HCT116 (cell line): Measurements from ENCODE around the gene SLC46A3. TPM values are rescaled to one million over a fixed set of nuclear protein-coding genes. Genes with fewer than 3 reads are reported as not detected.

Source experiments
- ATAC-seq: fragments of 200-7000 bp; cut with Tn5 transposase; 2 replicates; pipeline ENCODE4 v1.9.1; 2020; ENCODE audit warnings: mild to moderate bottlenecking, moderate library complexity
- BruUV-seq: library from RNA; stranded (reverse); fragments of 400-500 nt; replicated peaks from 2 replicates; lab custom pipeline; 2021; lab: Mats Ljungman, UMichigan
- CTCF ChIA-PET: fragments of 300-600 bp; sonication (Branson Sonifier 250); formaldehyde crosslinking; loops from one replicate; lab custom pipeline; 2021; ENCODE audit warnings: antibody characterized with exemption; lab: Charles Lee
- POLR2A ChIA-PET: fragments of 300-600, 350-600 bp; sonication (Branson Sonifier 250); formaldehyde crosslinking; loops from one replicate; lab custom pipeline; 2021; ENCODE audit warnings: antibody characterized with exemption; lab: Charles Lee
- RAD21 ChIA-PET, 2 experiments: fragments of 300-600 bp; sonication (Branson Sonifier 250); formaldehyde crosslinking; loops; one replicate each; lab custom pipeline; 2023; ENCODE audit warnings: low total read pairs in 2 of 2; ENCODE audit not compliant: uncharacterized antibody in 2 of 2, unreplicated experiment in 2 of 2, low non-redundant PET in 1 of 2; lab: Charles Lee
- DNase-seq: peaks from one replicate; pipeline ENCODE4 v3.0.0-alpha.2; 2010; ENCODE audit warnings: low read depth, low spot score
- H2AFZ ChIP-seq: fragments of 200-600 bp; shearing (Covaris generic), sonication (generic); 2 replicates; pipeline ENCODE4 v1.6.1; 2017; ENCODE audit warnings: low read depth, mixed run types, mixed read lengths, antibody characterized with exemption, low read length; ENCODE audit not compliant: poor library complexity, severe bottlenecking
- H3K27ac ChIP-seq: 2 replicates; pipeline ENCODE4 v1.5.1; 2012; ENCODE audit warnings: low read depth, low read length
- H3K27me3 ChIP-seq: fragments of 200-600 bp; sonication (generic); 2 replicates; pipeline ENCODE4 v1.6.1; 2016; ENCODE audit warnings: mixed run types, low read length, mixed read lengths; ENCODE audit not compliant: insufficient read depth
- H3K36me3 ChIP-seq, 2 experiments: fragments of 200-500 bp in 1 of 2; fragments of 200-600 bp in 1 of 2; sonication (Bioruptor generic) in 1 of 2; sonication (generic) in 1 of 2; 2 replicates each; pipeline versions ENCODE4 v1.5.1 to v1.6.1; 2014 to 2016; ENCODE audit warnings: low read length in 2 of 2, inconsistent platforms in 1 of 2, mixed read lengths in 1 of 2, mixed run types in 1 of 2; ENCODE audit not compliant: insufficient read depth in 2 of 2, control insufficient read depth in 1 of 2
- H3K4me1 ChIP-seq, 2 experiments: fragments of 200-600 bp in 1 of 2; sonication (generic) in 1 of 2; 2 replicates each; pipeline versions ENCODE4 v1.5.1 to v1.6.1; 2012 to 2017; ENCODE audit warnings: low read length in 2 of 2, inconsistent platforms in 1 of 2, mild to moderate bottlenecking in 1 of 2, mixed read lengths in 1 of 2, mixed run types in 1 of 2, moderate library complexity in 1 of 2; ENCODE audit not compliant: insufficient read depth in 2 of 2, control insufficient read depth in 1 of 2
- H3K4me2 ChIP-seq: fragments of 200-600 bp; sonication (generic); 2 replicates; pipeline ENCODE4 v1.6.1; 2017; ENCODE audit warnings: mixed run types, low read length, mixed read lengths
- H3K4me3 ChIP-seq, 2 experiments: fragments of 200-600 bp in 1 of 2; sonication (generic) in 1 of 2; replicated peaks in 1 of 2; 2 replicates each; pipeline ENCODE4 v1.5.1; 2011 to 2016; ENCODE audit warnings: low read length in 2 of 2, control low read depth in 1 of 2, low read depth in 1 of 2, mild to moderate bottlenecking in 1 of 2, mixed read lengths in 1 of 2, mixed run types in 1 of 2
- H3K79me2 ChIP-seq: fragments of 200-600 bp; sonication (generic); 2 replicates; pipeline ENCODE4 v1.6.1; 2017; ENCODE audit warnings: mild to moderate bottlenecking, mixed run types, low read length, moderate library complexity, mixed read lengths; ENCODE audit not compliant: insufficient read depth
- H3K9ac ChIP-seq: fragments of 200-600 bp; sonication (generic); 2 replicates; pipeline ENCODE4 v1.6.1; 2016; ENCODE audit warnings: low read length, mixed read lengths
- H3K9me2 ChIP-seq: fragments of 200-600 bp; sonication (generic), shearing (Covaris generic); 2 replicates; pipeline ENCODE4 v1.6.1; 2017; ENCODE audit warnings: mixed run types, mild to moderate bottlenecking, moderate library complexity; ENCODE audit not compliant: insufficient read depth
- H3K9me3 ChIP-seq, 2 experiments: fragments of 200-500 bp in 1 of 2; fragments of 200-600 bp in 1 of 2; sonication (Bioruptor generic) in 1 of 2; sonication (generic) in 1 of 2; 2 replicates each; pipeline ENCODE4 v1.6.1; 2014 to 2017; ENCODE audit warnings: low read length in 2 of 2, mixed read lengths in 2 of 2, inconsistent platforms in 1 of 2, low read depth in 1 of 2, mild to moderate bottlenecking in 1 of 2, mixed run types in 1 of 2, moderate library complexity in 1 of 2; ENCODE audit not compliant: control insufficient read depth in 1 of 2, insufficient read depth in 1 of 2
- H4K20me1 ChIP-seq: fragments of 200-600 bp; sonication (generic), shearing (Covaris generic); 2 replicates; pipeline ENCODE4 v1.6.1; 2017; ENCODE audit warnings: mixed run types, mild to moderate bottlenecking, moderate library complexity; ENCODE audit not compliant: insufficient read depth
- JUND ChIP-seq: IDR thresholded peaks from 2 replicates; pipeline ENCODE4 v1.6.1; 2012
- POLR2A ChIP-seq: IDR thresholded peaks from 2 replicates; pipeline ENCODE4 v1.7.0; 2011; ENCODE audit warnings: borderline replicate concordance; ENCODE audit not compliant: insufficient read depth, insufficient read length; ENCODE audit errors: extremely low read depth
- POLR2AphosphoS5 ChIP-seq: IDR thresholded peaks from 2 replicates; pipeline ENCODE4 v1.6.1; 2011; ENCODE audit warnings: mild to moderate bottlenecking, low read depth, low read length, moderate library complexity
- SIN3A ChIP-seq: IDR thresholded peaks from 2 replicates; pipeline ENCODE4 v1.6.1; 2012; ENCODE audit warnings: low read depth
- ZFX ChIP-seq: fragments of 450-650 bp; IDR thresholded peaks from 2 replicates; pipeline ENCODE4 v1.6.1; 2017
- ZNF274 ChIP-seq: fragments of 200-500 bp; sonication (Bioruptor generic); IDR thresholded peaks from 2 replicates; pipeline ENCODE4 v1.6.1; 2014; ENCODE audit warnings: mild to moderate bottlenecking, low read depth, low read length, inconsistent platforms
- intact Hi-C: fragments of 100-400 bp; cut with micrococcal nuclease; formaldehyde crosslinking; loops from 2 replicates; pipeline ENCODE4 v1.10.0; 2022
- total RNA-seq: library from RNA; stranded (reverse); gene quantifications from one replicate; pipeline ENCODE4 v1.2.1, GENCODE V29; 2021; ENCODE audit not compliant: unreplicated experiment
- TF ChIP-seq, protein P1 (sequence below): IDR thresholded peaks from 2 replicates; pipeline ENCODE4 v1.6.1; 2012
- TF ChIP-seq, protein P2 (sequence below), 3 experiments: fragments of 200-600 bp in 1 of 3; sonication (generic) in 1 of 3; IDR thresholded peaks in 2 of 3; conservative IDR thresholded peaks in 1 of 3; 2 replicates each; pipeline ENCODE4 v1.5.1; 2012 to 2017; ENCODE audit warnings: low read depth in 2 of 3, low read length in 2 of 3, antibody characterized with exemption in 1 of 3, borderline replicate concordance in 1 of 3, control low read depth in 1 of 3, mild to moderate bottlenecking in 1 of 3, mixed read lengths in 1 of 3, mixed run types in 1 of 3, moderate library complexity in 1 of 3; ENCODE audit not compliant: insufficient read depth in 1 of 3
- TF ChIP-seq, protein P3 (sequence below): IDR thresholded peaks from 2 replicates; pipeline ENCODE4 v1.6.1; 2012; ENCODE audit warnings: low read depth

The SLC46A3 gene
- total RNA-seq, 1 experiment from 2014 or later, result 0.93 TPM

DNA sequence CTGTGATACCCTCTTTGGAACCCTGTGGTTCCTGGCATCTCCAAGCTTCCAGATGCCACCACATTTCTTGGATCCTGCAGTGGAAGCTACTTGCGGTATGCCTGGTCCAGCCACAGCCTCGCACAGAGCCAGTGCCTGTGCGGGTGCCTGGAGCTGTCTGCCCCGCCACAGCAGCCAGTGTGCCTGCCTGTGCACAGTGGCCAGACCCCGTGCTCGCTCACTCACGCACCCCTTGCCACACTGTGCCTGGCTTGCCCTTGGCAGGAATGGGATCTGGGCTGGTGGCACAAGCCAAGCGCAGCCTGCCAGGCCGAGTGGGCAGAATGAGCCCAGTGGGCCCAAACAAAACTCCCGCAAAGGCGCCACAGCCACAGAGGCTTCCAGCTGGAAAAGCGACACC lies 33.7 kb downstream of the SLC46A3 start:
- POLR2A ChIA-PET, result no interaction called here
- TF ChIP-seq, protein P1, sequence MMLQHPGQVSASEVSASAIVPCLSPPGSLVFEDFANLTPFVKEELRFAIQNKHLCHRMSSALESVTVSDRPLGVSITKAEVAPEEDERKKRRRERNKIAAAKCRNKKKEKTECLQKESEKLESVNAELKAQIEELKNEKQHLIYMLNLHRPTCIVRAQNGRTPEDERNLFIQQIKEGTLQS, result no peak
- TF ChIP-seq POLR2AphosphoS5 (no peak), ZFX (no peak)
- no peak for DNase-seq
- no peaks in the 10 kb centered on the region for H4K20me1 ChIP-seq
- intact Hi-C loops, result loop anchor here (10.0 kb wide), 1 partner anchor 680 kb away; no protein-coding TSS in a partner anchor
- no peaks in the 10 kb centered on the region for H3K9me3 ChIP-seq
- no peak overlapping the region for H3K4me3 ChIP-seq
- no peak overlapping the region for H3K4me2 ChIP-seq
- peaks cover 0 to 5% of the 10 kb centered on the region in 2 experiments; a peak in 1 of 4 replicates for H3K4me1 ChIP-seq
- BruUV-seq, result no TSS peak
- no peaks in the 10 kb centered on the region for H3K9me2 ChIP-seq
- H3K27me3 ChIP-seq, result no peaks in the 10 kb centered on the region
- ATAC-seq, result no peak
- no peaks in the 10 kb centered on the region; a peak in 1 of 4 replicates for H3K36me3 ChIP-seq
- H3K9ac ChIP-seq, result no peak overlapping the region
- RAD21 ChIA-PET, result no interaction called here
- H3K27ac ChIP-seq, result no peak overlapping the region
- H2AFZ ChIP-seq, result no peak overlapping the region
- CTCF ChIA-PET, result interaction anchor here (0.9 kb wide), 1 partner anchor 409 kb away, joined by 3 read pairs; no protein-coding TSS in a partner anchor
- no peaks in the 10 kb centered on the region for H3K79me2 ChIP-seq

DNA sequence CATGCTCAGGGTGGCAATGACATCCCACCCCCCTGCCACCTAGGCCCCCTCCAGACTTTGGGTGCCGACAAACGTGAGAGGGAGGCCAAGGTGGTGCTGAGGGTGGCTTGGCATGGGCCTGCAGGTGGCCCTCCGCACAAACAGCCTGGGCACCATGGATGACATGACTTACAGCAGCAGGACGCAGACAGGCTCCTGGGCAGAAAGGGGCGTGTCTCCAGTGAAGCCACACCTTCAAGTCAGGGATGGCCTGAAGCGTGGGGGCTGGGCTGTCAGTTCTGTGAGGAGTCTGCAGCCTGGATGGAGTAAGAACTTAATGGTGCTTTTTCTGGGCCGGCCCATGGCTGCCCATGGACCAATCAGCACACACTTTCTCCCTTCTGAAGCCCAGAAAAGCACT lies 34.5 kb downstream of the SLC46A3 start:
- POLR2A ChIA-PET, result no interaction called here
- RAD21 ChIA-PET, result no interaction called here
- peaks cover 2 to 3% of the 10 kb centered on the region in 2 experiments; a peak in 2 of 4 replicates for H3K36me3 ChIP-seq
- DNase-seq (no peak), ATAC-seq (peak; percentile 84)
- CTCF ChIA-PET, result no interaction called here
- intact Hi-C loops, result loop anchor here (10.0 kb wide), 1 partner anchor 681 kb away; no protein-coding TSS in a partner anchor
- H2AFZ ChIP-seq, result no peak overlapping the region
- no peaks in the 10 kb centered on the region for H4K20me1 ChIP-seq
- no peaks in the 10 kb centered on the region for H3K9me3 ChIP-seq
- no peaks in the 10 kb centered on the region for H3K79me2 ChIP-seq
- no peaks in the 10 kb centered on the region for H3K27me3 ChIP-seq
- no peak overlapping the region for H3K27ac ChIP-seq
- H3K4me3 ChIP-seq, result no peak overlapping the region
- TF ChIP-seq, protein P2, sequence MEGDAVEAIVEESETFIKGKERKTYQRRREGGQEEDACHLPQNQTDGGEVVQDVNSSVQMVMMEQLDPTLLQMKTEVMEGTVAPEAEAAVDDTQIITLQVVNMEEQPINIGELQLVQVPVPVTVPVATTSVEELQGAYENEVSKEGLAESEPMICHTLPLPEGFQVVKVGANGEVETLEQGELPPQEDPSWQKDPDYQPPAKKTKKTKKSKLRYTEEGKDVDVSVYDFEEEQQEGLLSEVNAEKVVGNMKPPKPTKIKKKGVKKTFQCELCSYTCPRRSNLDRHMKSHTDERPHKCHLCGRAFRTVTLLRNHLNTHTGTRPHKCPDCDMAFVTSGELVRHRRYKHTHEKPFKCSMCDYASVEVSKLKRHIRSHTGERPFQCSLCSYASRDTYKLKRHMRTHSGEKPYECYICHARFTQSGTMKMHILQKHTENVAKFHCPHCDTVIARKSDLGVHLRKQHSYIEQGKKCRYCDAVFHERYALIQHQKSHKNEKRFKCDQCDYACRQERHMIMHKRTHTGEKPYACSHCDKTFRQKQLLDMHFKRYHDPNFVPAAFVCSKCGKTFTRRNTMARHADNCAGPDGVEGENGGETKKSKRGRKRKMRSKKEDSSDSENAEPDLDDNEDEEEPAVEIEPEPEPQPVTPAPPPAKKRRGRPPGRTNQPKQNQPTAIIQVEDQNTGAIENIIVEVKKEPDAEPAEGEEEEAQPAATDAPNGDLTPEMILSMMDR (IDR thresholded peaks at IDR 0.05 in 2 of 3, conservative IDR thresholded peaks at IDR 0.05 in 1 of 3; ENCODE audit: borderline replicate concordance in 1 of 3, insufficient read depth in 1 of 3, low read depth in 2 of 3, low read length in 2 of 3), result no peak
- TF ChIP-seq JUND, result no peak
- TF ChIP-seq POLR2AphosphoS5, result no peak
- no peak for TF ChIP-seq SIN3A
- no peak for TF ChIP-seq POLR2A
- TF ChIP-seq ZNF274, result no peak
- TF ChIP-seq, protein P3, sequence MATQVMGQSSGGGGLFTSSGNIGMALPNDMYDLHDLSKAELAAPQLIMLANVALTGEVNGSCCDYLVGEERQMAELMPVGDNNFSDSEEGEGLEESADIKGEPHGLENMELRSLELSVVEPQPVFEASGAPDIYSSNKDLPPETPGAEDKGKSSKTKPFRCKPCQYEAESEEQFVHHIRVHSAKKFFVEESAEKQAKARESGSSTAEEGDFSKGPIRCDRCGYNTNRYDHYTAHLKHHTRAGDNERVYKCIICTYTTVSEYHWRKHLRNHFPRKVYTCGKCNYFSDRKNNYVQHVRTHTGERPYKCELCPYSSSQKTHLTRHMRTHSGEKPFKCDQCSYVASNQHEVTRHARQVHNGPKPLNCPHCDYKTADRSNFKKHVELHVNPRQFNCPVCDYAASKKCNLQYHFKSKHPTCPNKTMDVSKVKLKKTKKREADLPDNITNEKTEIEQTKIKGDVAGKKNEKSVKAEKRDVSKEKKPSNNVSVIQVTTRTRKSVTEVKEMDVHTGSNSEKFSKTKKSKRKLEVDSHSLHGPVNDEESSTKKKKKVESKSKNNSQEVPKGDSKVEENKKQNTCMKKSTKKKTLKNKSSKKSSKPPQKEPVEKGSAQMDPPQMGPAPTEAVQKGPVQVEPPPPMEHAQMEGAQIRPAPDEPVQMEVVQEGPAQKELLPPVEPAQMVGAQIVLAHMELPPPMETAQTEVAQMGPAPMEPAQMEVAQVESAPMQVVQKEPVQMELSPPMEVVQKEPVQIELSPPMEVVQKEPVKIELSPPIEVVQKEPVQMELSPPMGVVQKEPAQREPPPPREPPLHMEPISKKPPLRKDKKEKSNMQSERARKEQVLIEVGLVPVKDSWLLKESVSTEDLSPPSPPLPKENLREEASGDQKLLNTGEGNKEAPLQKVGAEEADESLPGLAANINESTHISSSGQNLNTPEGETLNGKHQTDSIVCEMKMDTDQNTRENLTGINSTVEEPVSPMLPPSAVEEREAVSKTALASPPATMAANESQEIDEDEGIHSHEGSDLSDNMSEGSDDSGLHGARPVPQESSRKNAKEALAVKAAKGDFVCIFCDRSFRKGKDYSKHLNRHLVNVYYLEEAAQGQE, result no peak
- BruUV-seq, result no TSS peak
- peaks cover 0 to 5% of the 10 kb centered on the region in 2 experiments; a peak in 1 of 4 replicates for H3K4me1 ChIP-seq
- no peak overlapping the region for H3K9ac ChIP-seq
- no peaks in the 10 kb centered on the region for H3K9me2 ChIP-seq
- no peak overlapping the region for H3K4me2 ChIP-seq
